Measurements from ENCODE around the gene LRRC8E. TPM values are rescaled to one million over a fixed set of nuclear protein-coding genes. Genes with fewer than 3 reads are reported as not detected.
A peak's percentile ranks its signal among the peaks of the same experiment; 100 is the strongest.

Gene LRRC8E
- total and polyA plus RNA-seq, 2 of the 8 experiments (the other 6 are each of a cell fraction or from before 2014, with no cell fraction given): 2.7 to 2.9 TPM

GRCh38 chr19:7869453-7869909 is 18.8 kb upstream of the LRRC8E start:
- Histone ChIP-seq H3K4me2 (ENCODE audit: insufficient read depth in 1 of 2, low read depth in 2 of 2, low read length in 2 of 2) (peak overlapping the region; percentile 75 to 86), H3K4ac (replicated peaks; ENCODE audit: insufficient read length, low read depth, low read length) (no peak overlapping the region), H3K79me1 (ENCODE audit: low read depth, low read length) (no peaks in the 10 kb centered on the region; the same call in 1 of the 2 replicates), H2AFZ (ENCODE audit: low read length) (no peak overlapping the region), H4K91ac (replicated peaks; ENCODE audit: insufficient read length, low read length) (no peak overlapping the region), H3K27me3 (replicated peaks in 1 of 4; ENCODE audit: control insufficient read depth in 3 of 4, extremely low read depth in 1 of 4, insufficient read depth in 3 of 4, low read length in 3 of 4) (peaks cover 0 to 28% (median 17%) of the 10 kb centered on the region in 4 experiments; a peak in 5 of 7 replicates), H2BK20ac (ENCODE audit: low read length) (no peak overlapping the region), H3K23ac (ENCODE audit: insufficient read length) (no peak overlapping the region), H3K9ac (replicated peaks in 1 of 4; ENCODE audit: extremely low read depth in 1 of 4, low read depth in 3 of 4, low read length in 3 of 4) (no peak overlapping the region), H2BK5ac (ENCODE audit: low read depth, low read length) (no peak overlapping the region), H2BK15ac (ENCODE audit: low read length) (no peak overlapping the region), H2BK12ac (ENCODE audit: low read depth, low read length) (no peak overlapping the region), H3K14ac (ENCODE audit: insufficient read length) (no peak overlapping the region), H3K27ac (ENCODE audit: low read depth, low read length) (no peak overlapping the region), H4K5ac (ENCODE audit: insufficient read length, low read depth, low read length) (no peak overlapping the region), H3K4me1 (replicated peaks in 1 of 4; ENCODE audit: control insufficient read depth in 3 of 4, insufficient read depth in 4 of 4, low read length in 3 of 4) (peaks cover 0 to 24% (median 14%) of the 10 kb centered on the region in 4 experiments; a peak in 5 of 7 replicates), H3K23me2 (ENCODE audit: low read depth, low read length) (peaks cover 14% of the 10 kb centered on the region), H3K56ac (replicated peaks; ENCODE audit: insufficient read length, low read depth, low read length) (no peak overlapping the region), H4K8ac (ENCODE audit: extremely low read depth, insufficient read depth, low read length) (peak overlapping the region; percentile 79; the same call in 1 of the 2 replicates), H3K9me3 (ENCODE audit: insufficient read depth in 2 of 2, low read depth in 1 of 2, low read length in 1 of 2) (no peaks in the 10 kb centered on the region), H3K36me3 (ENCODE audit: control insufficient read depth in 2 of 4, insufficient read depth in 4 of 4, low read length in 3 of 4) (no peaks in the 10 kb centered on the region), H4K20me1 (replicated peaks in 1 of 2; ENCODE audit: control insufficient read depth in 1 of 2, insufficient read depth in 2 of 2, low read length in 2 of 2) (peaks cover 4 to 6% of the 10 kb centered on the region in 2 experiments), H2AK5ac (ENCODE audit: low read depth, low read length) (no peak overlapping the region), H3K4me3 (ENCODE audit: extremely low read depth in 1 of 4, insufficient read depth in 2 of 4, low read depth in 3 of 4, low read length in 4 of 4) (peak overlapping the region; percentile 25 to 61 (median 42)), H2BK120ac (replicated peaks; ENCODE audit: low read depth, low read length) (no peak overlapping the region), H3K18ac (ENCODE audit: extremely low read depth, low read length) (no peak overlapping the region; the same call in 1 of the 2 replicates), H3K79me2 (ENCODE audit: control insufficient read depth in 1 of 2, insufficient read depth in 2 of 2, low read length in 2 of 2) (no peaks in the 10 kb centered on the region)
- 3% methylated on average over 21 of the region's 47 CpGs; no CpG with 5 or more reads in 1 of the 2 experiments for WGBS, 2 experiments (ENCODE audit: extremely low coverage in 1 of 2, insufficient coverage in 1 of 2, insufficient read length in 1 of 2, insufficient replicate concordance in 2 of 2, low coverage in 1 of 2, low lambda C conversion rate in 2 of 2, missing lambda C conversion rate in 1 of 2)
- POLR2A ChIA-PET (ENCODE audit: partially characterized antibody): interaction anchor here (1.4 to 10.5 kb wide), 8 partner anchors 11 to 60 kb away, joined by 3 to 106 read pairs (median 6); partner anchors contain the start of genes MAP2K7, SNAPC2 and TGFBR3L
- TF ChIP-seq SP1 (IDR thresholded peaks at IDR 0.05; ENCODE audit: low read depth, low read length) (peak; percentile 49; the same call in 1 of the 2 replicates), ZNF274 (IDR thresholded peaks at IDR 0.05; ENCODE audit: borderline replicate concordance, extremely low read depth, low read length) (no peak)
- CTCF ChIA-PET (ENCODE audit: partially characterized antibody): interaction anchor here (0.7 to 2.1 kb wide), 22 partner anchors 8 to 315 kb away, joined by 3 to 22 read pairs (median 6); partner anchors contain the start of genes MAP2K7, SNAPC2, TGFBR3L and TIMM44
- DNase-seq (ENCODE audit: low read depth in 1 of 2, low spot score in 2 of 2): peak in 1 of 2 experiments; percentile 98
- no peak for FAIRE-seq

Data from H1 (cell line).